Liver (tissue), 9 donors: ENCODE measurements around the gene HOOK2. TPM values are rescaled to one million over a fixed set of nuclear protein-coding genes. Genes with fewer than 3 reads are reported as not detected.

Experiments
- DNase-seq: peaks from one replicate; pipeline ENCODE4 v3.0.0-alpha.2; 2017; ENCODE audit warnings: low spot score
- H3K27ac ChIP-seq, 2 donors: one replicate each; pipeline ENCODE4 v1.7.0; 2013; ENCODE audit warnings: inconsistent platforms in 2 of 2, low read length in 2 of 2, control low read depth in 1 of 2, low read depth in 1 of 2, mild to moderate bottlenecking in 1 of 2
- H3K27me3 ChIP-seq, 4 donors: one replicate each; pipeline versions ENCODE4 v1.6.1 to v1.7.0; 2013; ENCODE audit warnings: low read length in 3 of 4, inconsistent platforms in 1 of 4, mild to moderate bottlenecking in 1 of 4, moderate library complexity in 1 of 4; ENCODE audit not compliant: control insufficient read depth in 4 of 4, insufficient read depth in 4 of 4
- H3K36me3 ChIP-seq, 4 donors: one replicate each; pipeline versions ENCODE4 v1.6.1 to v1.7.0; 2013; ENCODE audit warnings: low read length in 3 of 4, mild to moderate bottlenecking in 3 of 4, low read depth in 1 of 4, moderate library complexity in 1 of 4; ENCODE audit not compliant: control insufficient read depth in 4 of 4, insufficient read depth in 3 of 4
- H3K4me1 ChIP-seq, 4 donors: one replicate each; pipeline versions ENCODE4 v1.6.1 to v1.7.0; 2013; ENCODE audit warnings: low read length in 3 of 4, mild to moderate bottlenecking in 3 of 4, moderate library complexity in 1 of 4; ENCODE audit not compliant: control insufficient read depth in 4 of 4, insufficient read depth in 4 of 4
- H3K4me3 ChIP-seq, 3 donors: one replicate each; pipeline versions ENCODE4 v1.6.1 to v1.7.0; 2013; ENCODE audit warnings: low read length in 3 of 3, control low read depth in 1 of 3, low read depth in 1 of 3, mild to moderate bottlenecking in 1 of 3
- H3K9ac ChIP-seq, 2 donors: one replicate each; pipeline ENCODE4 v1.7.0; 2013; ENCODE audit warnings: low read length in 2 of 2, mild to moderate bottlenecking in 2 of 2, moderate library complexity in 2 of 2, control low read depth in 1 of 2, low read depth in 1 of 2
- H3K9me3 ChIP-seq, 4 donors: one replicate each; pipeline versions ENCODE4 v1.6.1 to v1.7.0; 2013; ENCODE audit warnings: low read length in 3 of 4; ENCODE audit not compliant: control insufficient read depth in 4 of 4
- CTCF ChIP-seq: fragments of 150-350 bp; IDR thresholded peaks from 2 replicates; pipeline ENCODE4 v1.5.1; 2017; ENCODE audit warnings: improper control_type of control experiment, low read depth, low read length; ENCODE audit not compliant: missing input control
- EGR1 ChIP-seq, 2 donors: IDR thresholded peaks; 2 replicates each; pipeline ENCODE4 v1.6.1; 2016 to 2018; ENCODE audit warnings: antibody characterized with exemption in 2 of 2, low read depth in 2 of 2
- FOXA1 ChIP-seq: IDR thresholded peaks from 2 replicates; pipeline ENCODE4 v1.6.1; 2016; ENCODE audit warnings: antibody characterized with exemption
- FOXA2 ChIP-seq: IDR thresholded peaks from 2 replicates; pipeline ENCODE4 v1.6.1; 2016; ENCODE audit warnings: antibody characterized with exemption
- GABPA ChIP-seq, 2 donors: IDR thresholded peaks in 1 of 2; conservative IDR thresholded peaks in 1 of 2; 2 replicates each; pipeline ENCODE4 v1.6.1; 2016; ENCODE audit warnings: antibody characterized with exemption in 2 of 2, mild to moderate bottlenecking in 1 of 2, moderate library complexity in 1 of 2
- HNF4A ChIP-seq, 2 donors: conservative IDR thresholded peaks; 2 replicates each; pipeline ENCODE4 v1.6.1; 2016; ENCODE audit warnings: antibody characterized with exemption in 2 of 2, mild to moderate bottlenecking in 2 of 2
- HNF4G ChIP-seq: IDR thresholded peaks from 2 replicates; pipeline ENCODE4 v1.6.1; 2016; ENCODE audit warnings: antibody characterized with exemption
- JUND ChIP-seq, 2 donors: IDR thresholded peaks; 2 replicates each; pipeline ENCODE4 v1.6.1; 2016; ENCODE audit warnings: antibody characterized with exemption in 2 of 2
- MAX ChIP-seq: IDR thresholded peaks from 2 replicates; pipeline ENCODE4 v1.6.1; 2016; ENCODE audit warnings: antibody characterized with exemption
- NR2F2 ChIP-seq: IDR thresholded peaks from 2 replicates; pipeline ENCODE4 v1.6.1; 2016; ENCODE audit warnings: antibody characterized with exemption
- RAD21 ChIP-seq, 2 donors: IDR thresholded peaks; 2 replicates each; pipeline ENCODE4 v1.6.1; 2016; ENCODE audit warnings: antibody characterized with exemption in 2 of 2, mild to moderate bottlenecking in 2 of 2
- REST ChIP-seq: IDR thresholded peaks from 2 replicates; pipeline ENCODE4 v1.6.1; 2016; ENCODE audit warnings: antibody characterized with exemption, mild to moderate bottlenecking
- RXRA ChIP-seq, 2 donors: IDR thresholded peaks; 2 replicates each; pipeline ENCODE4 v1.6.1; 2017 to 2018; ENCODE audit warnings: antibody characterized with exemption in 2 of 2, mild to moderate bottlenecking in 1 of 2
- SP1 ChIP-seq: IDR thresholded peaks from 2 replicates; pipeline ENCODE4 v1.6.1; 2018; ENCODE audit warnings: antibody characterized with exemption, mild to moderate bottlenecking
- TAF1 ChIP-seq: conservative IDR thresholded peaks from 2 replicates; pipeline ENCODE4 v1.6.1; 2016; ENCODE audit warnings: antibody characterized with exemption, mild to moderate bottlenecking
- YY1 ChIP-seq: IDR thresholded peaks from 2 replicates; pipeline ENCODE4 v1.6.1; 2016; ENCODE audit warnings: antibody characterized with exemption, mild to moderate bottlenecking
- WGBS: extraction: QIAGEN DNeasy Blood & Tissue Kit; methylation state at CpG from one replicate; pipeline ENCODE4 v1.1.7; 2013; 5-methylcytosine and 5-hydroxymethylcytosine counted together
- polyA plus RNA-seq, 2 donors: library from polyadenylated mRNA; stranded (reverse) in 1 of 2; unstranded in 1 of 2; fragments of 200-250 nt in 1 of 2; fragments of >200 nt in 1 of 2; fragmentation: Nextera tagmentation in 1 of 2; extraction: Ambion mirVana in 1 of 2; gene quantifications; one replicate each; pipeline versions ENCODE4 v1.2.1 to v1.2.3, GENCODE V29; 2013 to 2015
- total RNA-seq, 2 donors: library from RNA; depleted of rRNA; stranded (reverse); fragments of >200 nt; gene quantifications; one replicate each; pipeline ENCODE4 v1.2.3, GENCODE V29; 2014
- donor health status: healthy.
- donor health status: healthy.
- donor health status: healthy.
- donor health status: healthy.
- donor health status: healthy.

HOOK2 gene
- total and polyA plus RNA-seq, 4 donors: 11.3 to 36.4 (median 15.0) TPM

DNA sequence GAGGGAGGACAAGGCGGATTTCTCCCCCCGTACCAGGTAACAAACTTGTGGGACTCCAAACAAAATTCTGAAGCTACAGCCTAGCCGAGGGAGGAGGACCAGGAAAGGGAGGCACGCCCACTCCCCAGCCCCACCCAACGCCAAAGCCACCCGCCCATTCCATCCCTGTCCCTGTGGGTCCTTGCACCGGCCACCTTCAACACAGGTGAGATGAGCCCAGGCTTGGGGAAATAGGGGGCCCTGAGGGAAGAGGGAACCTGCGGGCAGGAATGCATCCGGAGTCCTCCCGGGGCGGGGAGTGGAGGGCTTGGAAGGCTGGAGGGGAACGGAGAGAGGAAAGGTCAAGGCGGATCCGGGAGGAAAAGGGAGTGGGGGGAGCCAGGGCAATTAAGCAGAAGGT, 23.7 kb downstream of the HOOK2 start, which contains the start of gene BEST2:
Gene BEST2 (plus strand): TSS at position 157 of the 400 bp plus-strand sequence. CDS start 802 bp downstream, outside the sequence.
- Histone ChIP-seq H3K9me3 (no peaks in the 10 kb centered on the region), H3K4me1 (no peaks in the 10 kb centered on the region), H3K27me3 (peaks cover 0 to 2% (median 0%) of the 10 kb centered on the region in 4 donors), H3K36me3 (peaks cover 4 to 10% (median 7%) of the 10 kb centered on the region in 4 donors), H3K9ac (no peak within 1 kb of the TSS), H3K27ac (no peak within 1 kb of the TSS), H3K4me3 (no peak within 1 kb of the TSS)
- no peak for TF ChIP-seq RAD21 (IDR thresholded peaks at IDR 0.05)
- TF ChIP-seq YY1: no peak
- no peak for TF ChIP-seq MAX
- TF ChIP-seq JUND (IDR thresholded peaks at IDR 0.05): no peak
- TF ChIP-seq SP1: no peak
- no peak for TF ChIP-seq RXRA (IDR thresholded peaks at IDR 0.05)
- TF ChIP-seq REST: no peak
- no peak for TF ChIP-seq FOXA2
- TF ChIP-seq CTCF: no peak
- WGBS: 44% methylated on average over 14 of the region's 14 CpGs
- DNase-seq: no peak

- Histone ChIP-seq H3K4me1 (no peaks in the 10 kb centered on the region), H3K27me3 (peaks cover 0 to 2% (median 0%) of the 10 kb centered on the region in 4 donors), H3K36me3 (peaks cover 7 to 11% (median 8%) of the 10 kb centered on the region in 4 donors), H3K4me3 (no peak overlapping the region), H3K27ac (no peak overlapping the region), H3K9ac (no peak overlapping the region), H3K9me3 (no peaks in the 10 kb centered on the region)
- DNase-seq: no peak
- 66% methylated on average over 9 of the region's 9 CpGs for WGBS
- TF ChIP-seq HNF4A (conservative IDR thresholded peaks at IDR 0.05): no peak
- TF ChIP-seq FOXA1: no peak
- TF ChIP-seq HNF4G: no peak
- no peak for TF ChIP-seq EGR1 (IDR thresholded peaks at IDR 0.05; ENCODE audit: low read depth in 2 of 2)
- no peak for TF ChIP-seq MAX
- no peak for TF ChIP-seq SP1
- TF ChIP-seq GABPA (IDR thresholded peaks at IDR 0.05 in 1 of 2, conservative IDR thresholded peaks at IDR 0.05 in 1 of 2): no peak
- TF ChIP-seq TAF1: no peak
- TF ChIP-seq FOXA2: no peak
- no peak for TF ChIP-seq NR2F2
- no peak for TF ChIP-seq REST
- no peak for TF ChIP-seq CTCF
Observed at GRCh38 chr19:12750851-12751250, 24.5 kb downstream of the HOOK2 start.
